ENCODE data around the gene SYNGR1. TPM values are rescaled to one million over a fixed set of nuclear protein-coding genes. Genes with fewer than 3 reads are reported as not detected.
A peak's percentile ranks its signal among the peaks of the same experiment; 100 is the strongest.
"Not testable (repeated sequence)": the region's sequence is repeated elsewhere in the genome, so short reads cannot be mapped to it uniquely, and the experiment has no call there.

SYNGR1 gene
- total RNA-seq, 3 donors from 2014 or later: 0.43 to 1.4 (median 1.2) TPM

- Mint-ChIP-seq H3K27me3 (ENCODE audit: low read depth) (no peaks in the 10 kb centered on the region), H3K4me3 (no peak overlapping the region), H3K36me3 (ENCODE audit: insufficient read depth) (no peaks in the 10 kb centered on the region), H3K9me3 (no peaks in the 10 kb centered on the region), H3K4me1 (ENCODE audit: low read depth) (peaks cover 12% of the 10 kb centered on the region)
- ATAC-seq (no peak), DNase-seq (no peak)
Measured at GRCh38 chr22:39327995-39328754, 21.6 kb upstream of the SYNGR1 start.

DNA sequence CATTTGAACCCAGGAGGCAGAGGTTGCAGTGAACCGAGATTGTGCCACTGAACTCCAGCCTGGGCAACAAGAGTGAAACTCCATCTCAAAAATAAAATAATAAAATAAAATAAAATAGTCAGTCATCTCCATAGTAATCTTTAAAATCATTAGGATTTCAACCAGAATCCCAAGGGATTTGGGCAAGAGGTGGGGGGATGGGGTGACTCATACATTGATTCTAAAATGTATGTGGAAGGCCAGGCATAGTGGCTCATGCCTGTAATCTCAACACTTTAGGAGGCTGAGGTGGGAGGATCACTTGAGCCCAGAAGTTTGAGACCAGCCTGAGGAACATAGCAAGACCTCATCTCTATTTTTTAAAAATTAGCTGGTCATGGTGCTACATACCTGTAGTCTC, 19.2 kb upstream of the SYNGR1 start:
- ATAC-seq; H3K9me3 Mint-ChIP-seq; H3K4me3 Mint-ChIP-seq; H3K36me3 Mint-ChIP-seq (ENCODE audit: insufficient read depth); DNase-seq; H3K27me3 Mint-ChIP-seq (ENCODE audit: low read depth): not testable (repeated sequence)
- peaks cover 12% of the 10 kb centered on the region for H3K4me1 Mint-ChIP-seq (ENCODE audit: low read depth)

GRCh38 chr22:39332441-39333064, 17.2 kb upstream of the SYNGR1 start:
- no peak for DNase-seq
- Mint-ChIP-seq H3K4me3 (no peak overlapping the region), H3K27me3 (ENCODE audit: low read depth) (no peaks in the 10 kb centered on the region), H3K36me3 (ENCODE audit: insufficient read depth) (no peaks in the 10 kb centered on the region), H3K9me3 (no peaks in the 10 kb centered on the region), H3K4me1 (ENCODE audit: low read depth) (peaks cover 12% of the 10 kb centered on the region)
- peak; percentile 37 to 43 for ATAC-seq

DNA sequence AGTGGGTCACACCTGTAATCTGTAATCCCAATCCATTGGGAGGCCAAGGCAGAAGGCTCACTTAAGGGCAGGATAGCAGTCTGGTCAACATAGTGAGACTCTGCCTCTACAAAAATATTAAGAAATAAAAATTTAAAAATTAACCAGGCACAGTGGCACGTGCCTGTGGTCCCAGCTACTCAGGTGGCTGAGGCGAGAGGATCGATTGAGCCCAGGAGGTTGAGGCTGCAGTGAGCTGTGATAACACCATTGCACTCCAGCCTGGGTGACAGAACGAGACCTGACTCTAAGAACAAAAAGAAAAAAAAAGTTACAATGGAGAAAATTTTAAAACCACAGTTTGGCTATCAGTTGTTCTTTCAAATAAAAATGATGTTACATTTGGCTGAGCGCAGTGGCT, 13.4 kb upstream of the SYNGR1 start:
- H3K36me3 Mint-ChIP-seq (ENCODE audit: insufficient read depth): no peaks in the 10 kb centered on the region
- H3K9me3 Mint-ChIP-seq: no peaks in the 10 kb centered on the region
- H3K4me1 Mint-ChIP-seq (ENCODE audit: low read depth): peaks cover 10% of the 10 kb centered on the region
- ATAC-seq (no peak), DNase-seq (no peak)
- H3K27me3 Mint-ChIP-seq (ENCODE audit: low read depth): no peaks in the 10 kb centered on the region
- H3K4me3 Mint-ChIP-seq: no peak overlapping the region

DNA sequence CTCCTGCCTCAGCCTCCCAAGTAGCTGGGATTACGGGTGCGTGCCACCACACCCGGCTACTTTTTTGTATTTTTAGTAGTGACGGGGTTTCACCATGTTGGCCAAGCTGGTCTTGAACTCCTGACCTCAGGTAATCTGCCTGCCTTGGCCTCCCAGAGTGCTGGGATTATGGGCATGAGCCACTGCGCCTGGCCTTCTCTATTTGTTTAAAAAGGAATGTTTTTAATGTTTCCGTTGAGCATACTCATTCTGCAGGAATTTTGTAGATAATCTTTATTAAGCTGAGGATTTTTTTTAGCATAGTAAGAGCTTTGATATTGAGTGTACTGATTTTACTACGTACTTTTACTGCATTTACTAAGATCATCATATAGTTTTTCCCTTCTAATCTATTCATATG, 10.0 kb upstream of the SYNGR1 start:
- H3K4me1 Mint-ChIP-seq (ENCODE audit: low read depth); ATAC-seq; H3K9me3 Mint-ChIP-seq; H3K4me3 Mint-ChIP-seq; H3K36me3 Mint-ChIP-seq (ENCODE audit: insufficient read depth); H3K27me3 Mint-ChIP-seq (ENCODE audit: low read depth); DNase-seq: not testable (repeated sequence)

DNA sequence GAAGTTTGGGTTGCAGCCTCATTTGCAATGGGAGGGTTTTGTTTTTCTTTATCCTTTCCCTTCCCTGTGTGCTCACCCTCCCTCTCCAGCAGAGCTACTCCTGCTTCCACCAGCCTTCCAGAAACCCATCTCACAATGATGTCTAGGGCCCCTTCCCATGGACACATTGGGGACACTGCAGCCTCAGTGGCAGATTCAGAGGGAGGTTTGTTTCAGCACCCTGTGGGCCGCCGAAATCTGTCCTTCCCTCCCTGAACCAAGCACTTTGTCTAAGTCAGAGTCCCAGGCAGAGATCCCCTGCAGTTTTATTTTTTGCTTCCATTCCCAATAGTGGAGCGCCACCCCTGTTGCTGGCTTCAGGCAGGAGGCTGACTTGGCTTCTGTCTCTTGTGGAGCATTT, 8.6 kb upstream of the SYNGR1 start:
- Mint-ChIP-seq H3K36me3 (ENCODE audit: insufficient read depth) (no peaks in the 10 kb centered on the region), H3K4me1 (ENCODE audit: low read depth) (peaks cover 3% of the 10 kb centered on the region), H3K4me3 (no peak overlapping the region), H3K27me3 (ENCODE audit: low read depth) (peaks cover 2% of the 10 kb centered on the region), H3K9me3 (no peaks in the 10 kb centered on the region)
- no peak for DNase-seq
- no peak for ATAC-seq

- H3K9me3 Mint-ChIP-seq: no peaks in the 10 kb centered on the region
- H3K4me1 Mint-ChIP-seq (ENCODE audit: low read depth): peaks cover 3% of the 10 kb centered on the region
- ATAC-seq (peak; percentile 77 to 85), DNase-seq (peak; percentile 45)
- no peaks in the 10 kb centered on the region for H3K36me3 Mint-ChIP-seq (ENCODE audit: insufficient read depth)
- H3K4me3 Mint-ChIP-seq: no peak overlapping the region
- H3K27me3 Mint-ChIP-seq (ENCODE audit: low read depth): peaks cover 4% of the 10 kb centered on the region
Measured at GRCh38 chr22:39343259-39344045, 6.3 kb upstream of the SYNGR1 start.

GRCh38 chr22:39344046-39344390, 5.8 kb upstream of the SYNGR1 start:
- Mint-ChIP-seq H3K4me3 (no peak overlapping the region), H3K36me3 (ENCODE audit: insufficient read depth) (no peaks in the 10 kb centered on the region), H3K4me1 (ENCODE audit: low read depth) (peaks cover 4% of the 10 kb centered on the region), H3K27me3 (ENCODE audit: low read depth) (peaks cover 4% of the 10 kb centered on the region), H3K9me3 (no peaks in the 10 kb centered on the region)
- DNase-seq (no peak), ATAC-seq (no peak)

DNA sequence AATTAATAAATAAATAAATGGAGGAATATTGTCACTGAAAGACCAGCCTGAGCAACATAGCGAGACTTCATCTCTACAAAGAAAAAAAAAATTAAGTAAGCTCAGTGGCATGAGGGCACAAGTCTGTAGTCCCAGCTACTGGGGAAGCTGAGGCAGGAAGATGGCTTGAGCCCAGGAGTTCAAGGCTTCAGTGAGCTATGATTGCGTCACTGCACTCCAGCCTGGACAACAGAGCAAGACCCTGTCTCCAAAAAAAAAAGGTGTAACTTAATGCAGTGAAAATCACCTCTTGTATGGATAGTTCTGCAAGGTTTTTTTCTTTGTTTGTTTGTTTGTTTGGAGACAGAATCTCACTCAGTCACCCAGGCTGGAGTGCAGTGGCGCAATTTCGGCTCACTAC, 4.6 kb upstream of the SYNGR1 start:
- Mint-ChIP-seq H3K27me3 (ENCODE audit: low read depth) (peaks cover 9% of the 10 kb centered on the region), H3K36me3 (ENCODE audit: insufficient read depth) (no peaks in the 10 kb centered on the region), H3K4me3 (no peak overlapping the region), H3K9me3 (no peaks in the 10 kb centered on the region), H3K4me1 (ENCODE audit: low read depth) (peaks cover 8% of the 10 kb centered on the region)
- DNase-seq (no peak), ATAC-seq (no peak)

DNA sequence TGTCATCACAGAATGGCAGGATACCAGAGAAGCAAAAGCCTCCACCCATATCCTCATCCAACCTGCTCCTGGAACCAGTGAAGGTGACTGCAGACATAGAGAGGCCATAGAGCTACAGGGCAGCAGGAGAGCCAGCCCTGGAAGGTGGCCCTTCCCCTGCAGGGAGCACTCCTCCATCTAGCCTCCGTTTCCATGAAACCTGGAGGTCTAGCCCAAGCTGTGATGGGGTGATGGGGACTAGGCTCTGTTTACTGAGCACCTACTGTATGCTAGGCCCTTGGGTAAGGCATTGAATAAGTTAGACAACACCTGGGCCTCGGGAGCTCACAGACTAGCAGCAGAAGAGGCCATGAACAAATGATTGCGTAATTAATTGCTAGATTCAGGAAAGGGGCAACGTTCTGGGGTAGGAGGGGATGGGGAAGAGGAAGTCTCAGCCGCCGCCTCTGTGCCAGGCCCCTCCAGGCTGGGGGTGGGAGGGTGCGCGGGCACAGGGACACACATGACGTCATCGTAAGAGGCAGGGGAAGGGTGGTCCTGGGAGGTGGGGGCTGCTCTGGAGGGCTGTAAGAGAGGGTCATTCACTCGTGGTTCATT, 784 bp upstream of the SYNGR1 start:
- Mint-ChIP-seq H3K27me3 (ENCODE audit: low read depth) (peaks cover 23% of the 10 kb centered on the region), H3K9me3 (no peaks in the 10 kb centered on the region), H3K36me3 (ENCODE audit: insufficient read depth) (no peaks in the 10 kb centered on the region), H3K4me3 (peak overlapping the region; percentile 75), H3K4me1 (ENCODE audit: low read depth) (peaks cover 13% of the 10 kb centered on the region)
- DNase-seq: no peak
- peak in 1 of 2 donors; percentile 5 for ATAC-seq

GRCh38 chr22:39349506-39349966, 255 bp upstream of the SYNGR1 start:
- Mint-ChIP-seq H3K4me1 (ENCODE audit: low read depth) (peaks cover 13% of the 10 kb centered on the region), H3K9me3 (no peaks in the 10 kb centered on the region), H3K27me3 (ENCODE audit: low read depth) (peaks cover 23% of the 10 kb centered on the region), H3K36me3 (ENCODE audit: insufficient read depth) (no peaks in the 10 kb centered on the region), H3K4me3 (peak overlapping the region; percentile 75)
- DNase-seq (peak; percentile 12), ATAC-seq (peak; percentile 62)

DNA sequence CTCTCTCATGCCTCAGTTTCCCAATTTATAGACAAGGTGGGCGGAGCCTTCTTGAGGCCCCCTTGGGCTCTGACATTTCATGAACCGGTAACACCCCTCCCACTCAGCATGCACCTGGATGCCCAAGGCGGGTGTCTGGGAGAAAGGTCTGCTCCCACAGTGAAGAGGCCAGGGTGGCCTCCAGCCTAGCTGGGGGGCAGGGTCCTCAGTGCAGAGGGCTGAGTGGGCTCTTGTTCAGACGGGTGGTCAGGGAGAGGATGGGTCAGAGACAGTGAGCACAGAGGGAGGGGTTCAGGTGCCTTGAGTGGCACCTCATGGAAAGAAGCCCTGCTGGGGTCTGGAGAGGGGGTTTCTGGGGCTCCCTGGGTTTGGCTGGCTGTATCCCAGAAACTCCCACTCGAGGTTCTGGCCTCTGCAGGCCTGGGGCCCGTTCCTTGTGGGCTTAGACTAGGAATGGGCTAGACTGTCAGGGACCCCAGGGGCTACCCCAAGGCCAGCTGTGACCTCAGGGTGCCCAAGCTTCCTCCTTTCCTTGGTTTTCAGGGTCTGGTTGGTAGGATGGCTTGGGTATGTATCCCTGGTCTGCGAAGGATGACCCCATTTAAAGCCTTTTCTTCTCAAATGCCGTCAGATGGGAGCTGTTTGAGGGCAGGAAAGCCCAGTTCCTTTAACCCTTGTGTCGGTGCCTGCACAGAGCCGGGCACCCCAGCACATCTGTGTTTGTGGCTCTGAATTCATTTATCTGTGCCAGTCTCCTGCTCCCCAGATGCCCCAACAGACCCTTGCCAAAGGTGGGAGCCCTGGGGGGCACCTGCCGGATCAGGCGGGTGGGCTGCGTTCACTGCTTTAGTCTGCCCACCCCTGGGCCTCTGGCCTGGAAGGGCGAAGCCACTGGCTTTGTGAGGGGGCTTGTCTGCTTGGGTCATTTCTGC, 1.2 kb downstream of the SYNGR1 start:
- DNase-seq (no peak), ATAC-seq (no peak)
- no peaks in the 10 kb centered on the region for H3K9me3 Mint-ChIP-seq
- H3K27me3 Mint-ChIP-seq (ENCODE audit: low read depth): peaks cover 23% of the 10 kb centered on the region
- no peaks in the 10 kb centered on the region for H3K36me3 Mint-ChIP-seq (ENCODE audit: insufficient read depth)
- H3K4me3 Mint-ChIP-seq: peak overlapping the region; percentile 72
- H3K4me1 Mint-ChIP-seq (ENCODE audit: low read depth): peaks cover 13% of the 10 kb centered on the region

- Mint-ChIP-seq H3K27me3 (ENCODE audit: low read depth) (peaks cover 23% of the 10 kb centered on the region), H3K36me3 (ENCODE audit: insufficient read depth) (no peaks in the 10 kb centered on the region), H3K4me3 (peak overlapping the region; percentile 10), H3K9me3 (no peaks in the 10 kb centered on the region), H3K4me1 (ENCODE audit: low read depth) (peaks cover 13% of the 10 kb centered on the region)
- no peak for DNase-seq
- ATAC-seq: no peak
Measured at GRCh38 chr22:39351689-39352214, 2.0 kb downstream of the SYNGR1 start.

All from activated T-cell treated with anti-CD3 and anti-CD28 coated beads, Interleukin-2, amount 50 U/mL, for 4 hours (primary cell).